Measurements from ENCODE around the gene ANGPTL5. TPM values are rescaled to one million over a fixed set of nuclear protein-coding genes. Genes with fewer than 3 reads are reported as not detected.
"Not testable (repeated sequence)": the region's sequence is repeated elsewhere in the genome, so short reads cannot be mapped to it uniquely, and the experiment has no call there.

Gene ANGPTL5
- under 1 TPM; 0.02 to 0.04 TPM for polyA plus RNA-seq

- Histone ChIP-seq H3K27me3 (ENCODE audit: control insufficient read depth in 1 of 2, insufficient read depth in 2 of 2, low read length in 2 of 2) (no peaks in the 10 kb centered on the region), H3K36me3 (ENCODE audit: control insufficient read depth in 2 of 2, insufficient read depth in 2 of 2, low read length in 1 of 2) (no peaks in the 10 kb centered on the region), H3K27ac (ENCODE audit: low read depth in 2 of 2, low read length in 1 of 2) (peak within 1 kb of the TSS in 1 of 2 donors; percentile 87), H3K4me1 (ENCODE audit: control insufficient read depth in 2 of 2, insufficient read depth in 2 of 2, low read length in 1 of 2) (no peaks in the 10 kb centered on the region), H3K9me3 (ENCODE audit: control insufficient read depth in 2 of 2, insufficient read depth in 1 of 2, low read depth in 1 of 2, low read length in 1 of 2) (no peaks in the 10 kb centered on the region), H3K4me3 (ENCODE audit: low read depth in 1 of 2, low read length in 2 of 2) (peak within 1 kb of the TSS; percentile 68 to 85)
- 64 to 73% methylated on average over 2 of the region's 2 CpGs for WGBS, 2 donors
These were observed at the start of gene ANGPTL5 for GRCh38 chr11:101916422-101916821. Gene ANGPTL5 (minus strand): TSS chr11:101916522. CDS start chr11:101907909, 8,613 bp downstream.

- not testable (repeated sequence) for H3K4me3 ChIP-seq (ENCODE audit: low read depth in 1 of 2, low read length in 2 of 2); H3K9me3 ChIP-seq (ENCODE audit: control insufficient read depth in 2 of 2, insufficient read depth in 1 of 2, low read depth in 1 of 2, low read length in 1 of 2); H3K36me3 ChIP-seq (ENCODE audit: control insufficient read depth in 2 of 2, insufficient read depth in 2 of 2, low read length in 1 of 2); H3K27ac ChIP-seq (ENCODE audit: low read depth in 2 of 2, low read length in 1 of 2); H3K27me3 ChIP-seq (ENCODE audit: control insufficient read depth in 1 of 2, insufficient read depth in 2 of 2, low read length in 2 of 2); H3K4me1 ChIP-seq (ENCODE audit: control insufficient read depth in 2 of 2, insufficient read depth in 2 of 2, low read length in 1 of 2)
- 96% methylated on average over 10 of the region's 10 CpGs for WGBS, 2 donors
These were observed 47.9 kb upstream of the ANGPTL5 start for GRCh38 chr11:101964200-101964599.

GRCh38 chr11:101960231-101960630 is 43.9 kb upstream of the ANGPTL5 start:
- no peaks in the 10 kb centered on the region for H3K9me3 ChIP-seq (ENCODE audit: control insufficient read depth in 2 of 2, insufficient read depth in 1 of 2, low read depth in 1 of 2, low read length in 1 of 2)
- H3K27ac ChIP-seq (ENCODE audit: low read depth in 2 of 2, low read length in 1 of 2), result no peak overlapping the region
- no peaks in the 10 kb centered on the region for H3K36me3 ChIP-seq (ENCODE audit: control insufficient read depth in 2 of 2, insufficient read depth in 2 of 2, low read length in 1 of 2)
- WGBS, 2 donors, result 81 to 90% methylated on average over 1 of the region's 1 CpG
- H3K4me1 ChIP-seq (ENCODE audit: control insufficient read depth in 2 of 2, insufficient read depth in 2 of 2, low read length in 1 of 2), result no peaks in the 10 kb centered on the region
- H3K4me3 ChIP-seq (ENCODE audit: low read depth in 1 of 2, low read length in 2 of 2), result no peak overlapping the region
- H3K27me3 ChIP-seq (ENCODE audit: control insufficient read depth in 1 of 2, insufficient read depth in 2 of 2, low read length in 2 of 2), result no peaks in the 10 kb centered on the region

- no peaks in the 10 kb centered on the region for H3K9me3 ChIP-seq (ENCODE audit: control insufficient read depth in 2 of 2, insufficient read depth in 1 of 2, low read depth in 1 of 2, low read length in 1 of 2)
- no peak overlapping the region for H3K27ac ChIP-seq (ENCODE audit: low read depth in 2 of 2, low read length in 1 of 2)
- H3K4me1 ChIP-seq (ENCODE audit: control insufficient read depth in 2 of 2, insufficient read depth in 2 of 2, low read length in 1 of 2), result no peaks in the 10 kb centered on the region
- H3K4me3 ChIP-seq (ENCODE audit: low read depth in 1 of 2, low read length in 2 of 2), result no peak overlapping the region
- no peaks in the 10 kb centered on the region for H3K27me3 ChIP-seq (ENCODE audit: control insufficient read depth in 1 of 2, insufficient read depth in 2 of 2, low read length in 2 of 2)
- 87 to 91% methylated on average over 5 of the region's 5 CpGs for WGBS, 2 donors
- H3K36me3 ChIP-seq (ENCODE audit: control insufficient read depth in 2 of 2, insufficient read depth in 2 of 2, low read length in 1 of 2), result no peaks in the 10 kb centered on the region
These were observed 39.4 kb upstream of the ANGPTL5 start for GRCh38 chr11:101955701-101956100.

- no peaks in the 10 kb centered on the region for H3K4me1 ChIP-seq (ENCODE audit: control insufficient read depth in 2 of 2, insufficient read depth in 2 of 2, low read length in 1 of 2)
- 93 to 94% methylated on average over 3 of the region's 3 CpGs for WGBS, 2 donors
These were observed 39.0 kb upstream of the ANGPTL5 start for GRCh38 chr11:101955278-101955677.

GRCh38 chr11:101949680-101950220 is 33.4 kb upstream of the ANGPTL5 start:
- Histone ChIP-seq H3K27ac (ENCODE audit: low read depth in 2 of 2, low read length in 1 of 2) (no peak overlapping the region), H3K4me1 (ENCODE audit: control insufficient read depth in 2 of 2, insufficient read depth in 2 of 2, low read length in 1 of 2) (no peaks in the 10 kb centered on the region), H3K9me3 (ENCODE audit: control insufficient read depth in 2 of 2, insufficient read depth in 1 of 2, low read depth in 1 of 2, low read length in 1 of 2) (no peaks in the 10 kb centered on the region), H3K4me3 (ENCODE audit: low read depth in 1 of 2, low read length in 2 of 2) (no peak overlapping the region), H3K27me3 (ENCODE audit: control insufficient read depth in 1 of 2, insufficient read depth in 2 of 2, low read length in 2 of 2) (no peaks in the 10 kb centered on the region), H3K36me3 (ENCODE audit: control insufficient read depth in 2 of 2, insufficient read depth in 2 of 2, low read length in 1 of 2) (no peaks in the 10 kb centered on the region)
- 69 to 82% methylated on average over 1 of the region's 1 CpG for WGBS, 2 donors

More at GRCh38 chr11:101955278-101955677, 39.0 kb upstream of the ANGPTL5 start:
- H3K27ac ChIP-seq (ENCODE audit: low read depth in 2 of 2, low read length in 1 of 2), result no peak overlapping the region
- H3K9me3 ChIP-seq (ENCODE audit: control insufficient read depth in 2 of 2, insufficient read depth in 1 of 2, low read depth in 1 of 2, low read length in 1 of 2), result no peaks in the 10 kb centered on the region
- H3K27me3 ChIP-seq (ENCODE audit: control insufficient read depth in 1 of 2, insufficient read depth in 2 of 2, low read length in 2 of 2), result no peaks in the 10 kb centered on the region
- H3K4me3 ChIP-seq (ENCODE audit: low read depth in 1 of 2, low read length in 2 of 2), result no peak overlapping the region
- H3K36me3 ChIP-seq (ENCODE audit: control insufficient read depth in 2 of 2, insufficient read depth in 2 of 2, low read length in 1 of 2), result no peaks in the 10 kb centered on the region

GRCh38 chr11:101945448-101945847 is 29.1 kb upstream of the ANGPTL5 start:
- Histone ChIP-seq H3K27me3 (ENCODE audit: control insufficient read depth in 1 of 2, insufficient read depth in 2 of 2, low read length in 2 of 2) (no peaks in the 10 kb centered on the region), H3K27ac (ENCODE audit: low read depth in 2 of 2, low read length in 1 of 2) (no peak overlapping the region), H3K36me3 (ENCODE audit: control insufficient read depth in 2 of 2, insufficient read depth in 2 of 2, low read length in 1 of 2) (no peaks in the 10 kb centered on the region), H3K4me1 (ENCODE audit: control insufficient read depth in 2 of 2, insufficient read depth in 2 of 2, low read length in 1 of 2) (no peaks in the 10 kb centered on the region), H3K9me3 (ENCODE audit: control insufficient read depth in 2 of 2, insufficient read depth in 1 of 2, low read depth in 1 of 2, low read length in 1 of 2) (no peaks in the 10 kb centered on the region), H3K4me3 (ENCODE audit: low read depth in 1 of 2, low read length in 2 of 2) (no peak overlapping the region)
- 87 to 88% methylated on average over 4 of the region's 4 CpGs for WGBS, 2 donors

- 77 to 86% methylated on average over 2 of the region's 2 CpGs for WGBS, 2 donors
- H3K27me3 ChIP-seq (ENCODE audit: control insufficient read depth in 1 of 2, insufficient read depth in 2 of 2, low read length in 2 of 2), result no peaks in the 10 kb centered on the region
- H3K4me1 ChIP-seq (ENCODE audit: control insufficient read depth in 2 of 2, insufficient read depth in 2 of 2, low read length in 1 of 2), result no peaks in the 10 kb centered on the region
- no peaks in the 10 kb centered on the region for H3K9me3 ChIP-seq (ENCODE audit: control insufficient read depth in 2 of 2, insufficient read depth in 1 of 2, low read depth in 1 of 2, low read length in 1 of 2)
- H3K36me3 ChIP-seq (ENCODE audit: control insufficient read depth in 2 of 2, insufficient read depth in 2 of 2, low read length in 1 of 2), result no peaks in the 10 kb centered on the region
- no peak overlapping the region for H3K4me3 ChIP-seq (ENCODE audit: low read depth in 1 of 2, low read length in 2 of 2)
- no peak overlapping the region for H3K27ac ChIP-seq (ENCODE audit: low read depth in 2 of 2, low read length in 1 of 2)
These were observed 28.6 kb upstream of the ANGPTL5 start for GRCh38 chr11:101944923-101945322.

- Histone ChIP-seq H3K4me1 (ENCODE audit: control insufficient read depth in 2 of 2, insufficient read depth in 2 of 2, low read length in 1 of 2) (no peaks in the 10 kb centered on the region), H3K27ac (ENCODE audit: low read depth in 2 of 2, low read length in 1 of 2) (no peak overlapping the region), H3K27me3 (ENCODE audit: control insufficient read depth in 1 of 2, insufficient read depth in 2 of 2, low read length in 2 of 2) (no peaks in the 10 kb centered on the region), H3K4me3 (ENCODE audit: low read depth in 1 of 2, low read length in 2 of 2) (no peak overlapping the region), H3K9me3 (ENCODE audit: control insufficient read depth in 2 of 2, insufficient read depth in 1 of 2, low read depth in 1 of 2, low read length in 1 of 2) (no peaks in the 10 kb centered on the region), H3K36me3 (ENCODE audit: control insufficient read depth in 2 of 2, insufficient read depth in 2 of 2, low read length in 1 of 2) (no peaks in the 10 kb centered on the region)
- 73 to 77% methylated on average over 3 of the region's 3 CpGs for WGBS, 2 donors
These were observed 24.7 kb upstream of the ANGPTL5 start for GRCh38 chr11:101940901-101941520.

- no peak overlapping the region for H3K27ac ChIP-seq (ENCODE audit: low read depth in 2 of 2, low read length in 1 of 2)
- no peaks in the 10 kb centered on the region for H3K4me1 ChIP-seq (ENCODE audit: control insufficient read depth in 2 of 2, insufficient read depth in 2 of 2, low read length in 1 of 2)
- no peaks in the 10 kb centered on the region for H3K27me3 ChIP-seq (ENCODE audit: control insufficient read depth in 1 of 2, insufficient read depth in 2 of 2, low read length in 2 of 2)
- WGBS, 2 donors, result 81 to 88% methylated on average over 6 of the region's 6 CpGs
- H3K9me3 ChIP-seq (ENCODE audit: control insufficient read depth in 2 of 2, insufficient read depth in 1 of 2, low read depth in 1 of 2, low read length in 1 of 2), result no peaks in the 10 kb centered on the region
- no peak overlapping the region for H3K4me3 ChIP-seq (ENCODE audit: low read depth in 1 of 2, low read length in 2 of 2)
- H3K36me3 ChIP-seq (ENCODE audit: control insufficient read depth in 2 of 2, insufficient read depth in 2 of 2, low read length in 1 of 2), result no peaks in the 10 kb centered on the region
These were observed 15.4 kb upstream of the ANGPTL5 start for GRCh38 chr11:101931692-101932091.
